Activated CD8-positive, alpha-beta memory T cell treated with anti-CD3 and anti-CD28 coated beads, Interleukin-2, amount 10 ng/mL, durations not matched to agents 7 days and 5 days (primary cell): Measurements from ENCODE around the gene MMP24. TPM values are rescaled to one million over a fixed set of nuclear protein-coding genes. Genes with fewer than 3 reads are reported as not detected.
"Not testable (repeated sequence)": the region's sequence is repeated elsewhere in the genome, so short reads cannot be mapped to it uniquely, and the experiment has no call there.

ENCODE experiments used
- ATAC-seq: fragments of 150-1000 bp; cut with Tn5 transposase; one replicate; pipeline ENCODE4 v1.10.0; 2021; ENCODE audit warnings: moderate library complexity
- CTCF ChIA-PET: fragments of 350-600 bp; sonication (Branson Sonifier 250); formaldehyde crosslinking; loops from one replicate; lab custom pipeline; 2021; ENCODE audit warnings: antibody characterized with exemption; lab: Charles Lee
- DNase-seq: peaks from one replicate; pipeline ENCODE4 v3.0.0-alpha.2; 2020
- H3K27ac Mint-ChIP-seq: one replicate; pipeline ENCODE4 v1.8.0; 2021; ENCODE audit warnings: mild to moderate bottlenecking, mixed read lengths
- H3K27me3 Mint-ChIP-seq: one replicate; pipeline ENCODE4 v1.8.0; 2021; ENCODE audit warnings: mixed read lengths
- H3K36me3 Mint-ChIP-seq: one replicate; pipeline ENCODE4 v1.8.0; 2021; ENCODE audit warnings: mild to moderate bottlenecking, mixed read lengths
- H3K4me1 Mint-ChIP-seq: one replicate; pipeline ENCODE4 v1.8.0; 2021; ENCODE audit warnings: mixed read lengths
- H3K4me3 Mint-ChIP-seq: one replicate; pipeline ENCODE4 v1.8.0; 2021; ENCODE audit warnings: mild to moderate bottlenecking, moderate library complexity, mixed read lengths
- H3K9me3 Mint-ChIP-seq: one replicate; pipeline ENCODE4 v1.8.0; 2022; ENCODE audit warnings: low read depth, mixed read lengths
- total RNA-seq, 2 experiments: library from RNA; stranded (reverse); gene quantifications; one replicate each; pipeline ENCODE4 v1.2.3, GENCODE V29; 2021

MMP24 gene
- total RNA-seq, 2 experiments from 2014 or later, result not detected

GRCh38 chr20:35307666-35308653 lies 81.5 kb downstream of the MMP24 start:
- Mint-ChIP-seq H3K27me3 (no peaks in the 10 kb centered on the region), H3K4me3 (no peak overlapping the region), H3K9me3 (no peaks in the 10 kb centered on the region), H3K36me3 (peaks cover 13% of the 10 kb centered on the region), H3K4me1 (peaks cover 79% of the 10 kb centered on the region), H3K27ac (peak overlapping the region; percentile 33)
- ATAC-seq (no peak), DNase-seq (no peak)
- CTCF ChIA-PET, result interaction anchor here (0.9 to 2.7 kb wide), 12 partner anchors 11 to 161 kb away, joined by 3 to 14 read pairs (median 6); partner anchors contain the start of genes EDEM2 and EIF6

GRCh38 chr20:35311409-35311808 lies 84.9 kb downstream of the MMP24 start:
- Mint-ChIP-seq H3K27me3 (no peaks in the 10 kb centered on the region), H3K27ac (peak overlapping the region; percentile 64), H3K9me3 (no peaks in the 10 kb centered on the region), H3K36me3 (peaks cover 17% of the 10 kb centered on the region), H3K4me3 (no peak overlapping the region), H3K4me1 (peaks cover 72% of the 10 kb centered on the region)
- ATAC-seq (peak; percentile 70), DNase-seq (peak; percentile 87)
- CTCF ChIA-PET, result interaction anchor here (0.5 to 2.8 kb wide), 7 partner anchors 7 to 167 kb away, joined by 3 to 16 read pairs (median 3); no protein-coding TSS in a partner anchor

- Mint-ChIP-seq H3K9me3 (no peaks in the 10 kb centered on the region), H3K27ac (peak overlapping the region; percentile 64), H3K27me3 (no peaks in the 10 kb centered on the region), H3K4me3 (no peak overlapping the region), H3K36me3 (peaks cover 16% of the 10 kb centered on the region), H3K4me1 (peaks cover 69% of the 10 kb centered on the region)
- ATAC-seq (no peak), DNase-seq (no peak)
- CTCF ChIA-PET, result interaction anchor here (0.5 to 2.8 kb wide), 6 partner anchors 7 to 167 kb away, joined by 3 to 16 read pairs (median 4); no protein-coding TSS in a partner anchor
Observed at GRCh38 chr20:35311822-35312221, 85.3 kb downstream of the MMP24 start.

- no peaks in the 10 kb centered on the region for H3K27me3 Mint-ChIP-seq
- CTCF ChIA-PET, result interaction anchor here (1.3 to 2.8 kb wide), 3 partner anchors 8 to 168 kb away, joined by 3 to 16 read pairs (median 4); no protein-coding TSS in a partner anchor
- no peaks in the 10 kb centered on the region for H3K9me3 Mint-ChIP-seq
- DNase-seq (peak; percentile 51), ATAC-seq (peak; percentile 34)
- H3K27ac Mint-ChIP-seq, result peak overlapping the region; percentile 64
- peaks cover 64% of the 10 kb centered on the region for H3K4me1 Mint-ChIP-seq
- peaks cover 16% of the 10 kb centered on the region for H3K36me3 Mint-ChIP-seq
- H3K4me3 Mint-ChIP-seq, result no peak overlapping the region
Observed at GRCh38 chr20:35312318-35312717, 85.8 kb downstream of the MMP24 start.

GRCh38 chr20:35314816-35315631 lies 88.5 kb downstream of the MMP24 start:
- peaks cover 16% of the 10 kb centered on the region for H3K36me3 Mint-ChIP-seq
- peaks cover 65% of the 10 kb centered on the region for H3K4me1 Mint-ChIP-seq
- peak overlapping the region; percentile 5 for H3K4me3 Mint-ChIP-seq
- CTCF ChIA-PET, result interaction anchor here (0.6 to 1.2 kb wide), 2 partner anchors 11 to 132 kb away, joined by 3 to 5 read pairs; no protein-coding TSS in a partner anchor
- H3K27me3 Mint-ChIP-seq, result no peaks in the 10 kb centered on the region
- ATAC-seq (peak; percentile 52), DNase-seq (no peak)
- H3K27ac Mint-ChIP-seq, result peak overlapping the region; percentile 82
- H3K9me3 Mint-ChIP-seq, result no peaks in the 10 kb centered on the region

DNA sequence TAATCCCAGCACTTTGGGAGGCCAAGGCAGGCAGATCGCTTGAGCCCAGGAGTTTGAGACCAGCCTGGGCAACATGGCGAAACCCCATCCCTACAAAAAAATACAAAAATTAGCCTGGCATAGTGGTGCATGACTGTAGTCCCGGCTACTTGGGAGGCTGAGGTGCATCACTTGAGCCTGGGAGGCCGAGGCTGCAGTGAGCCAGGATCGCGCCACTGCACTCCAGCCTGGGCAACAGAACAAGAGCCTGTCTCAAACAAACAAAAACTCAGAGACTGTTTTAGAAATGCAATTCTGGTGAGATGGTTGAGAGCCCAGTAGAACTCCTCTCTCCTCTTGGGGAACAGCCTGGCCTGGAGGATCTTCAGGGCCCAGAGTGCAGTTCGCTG lies 89.1 kb downstream of the MMP24 start:
- not testable (repeated sequence) for H3K9me3 Mint-ChIP-seq, H3K27me3 Mint-ChIP-seq, ATAC-seq, H3K4me3 Mint-ChIP-seq, DNase-seq
- Mint-ChIP-seq H3K36me3 (peaks cover 14% of the 10 kb centered on the region), H3K27ac (peak overlapping the region; percentile 82), H3K4me1 (peaks cover 64% of the 10 kb centered on the region)
- CTCF ChIA-PET, result interaction anchor here (1.2 kb wide), 1 partner anchor 132 kb away, joined by 5 read pairs; no protein-coding TSS in a partner anchor

DNA sequence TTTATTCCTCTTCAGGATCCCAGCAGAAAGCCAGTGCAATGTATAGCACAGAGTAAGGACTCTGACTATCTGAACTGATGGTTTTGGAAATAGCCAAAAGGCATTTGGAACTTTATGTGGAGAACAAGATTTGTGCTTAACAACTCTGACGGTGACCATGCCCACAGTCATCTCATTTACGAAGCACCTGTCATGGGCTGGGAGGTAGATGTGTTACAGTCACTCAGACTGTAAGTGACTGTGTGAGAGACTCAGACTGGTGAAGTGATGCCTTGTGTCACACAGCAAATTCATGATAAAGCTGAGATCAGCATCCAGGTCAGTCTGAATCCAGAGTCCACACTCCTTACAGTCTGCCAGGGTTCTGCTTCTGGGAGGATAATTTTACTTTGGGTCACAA lies 89.6 kb downstream of the MMP24 start:
- Mint-ChIP-seq H3K9me3 (no peaks in the 10 kb centered on the region), H3K27me3 (no peaks in the 10 kb centered on the region), H3K36me3 (peaks cover 15% of the 10 kb centered on the region), H3K27ac (peak overlapping the region; percentile 38), H3K4me3 (no peak overlapping the region), H3K4me1 (peaks cover 61% of the 10 kb centered on the region)
- CTCF ChIA-PET, result no interaction called here
- DNase-seq, result no peak
- no peak for ATAC-seq

GRCh38 chr20:35317416-35318210 lies 91.1 kb downstream of the MMP24 start:
- no peaks in the 10 kb centered on the region for H3K27me3 Mint-ChIP-seq
- peaks cover 47% of the 10 kb centered on the region for H3K4me1 Mint-ChIP-seq
- H3K9me3 Mint-ChIP-seq, result no peaks in the 10 kb centered on the region
- H3K27ac Mint-ChIP-seq, result no peak overlapping the region
- DNase-seq (no peak), ATAC-seq (no peak)
- H3K36me3 Mint-ChIP-seq, result peaks cover 11% of the 10 kb centered on the region
- CTCF ChIA-PET, result interaction anchor here (0.9 to 4.7 kb wide), 6 partner anchors 10 to 221 kb away, joined by 3 to 19 read pairs (median 6); partner anchors contain the start of gene EDEM2
- no peak overlapping the region for H3K4me3 Mint-ChIP-seq

GRCh38 chr20:35318502-35319157 lies 92.1 kb downstream of the MMP24 start:
- Mint-ChIP-seq H3K27me3 (no peaks in the 10 kb centered on the region), H3K27ac (peak overlapping the region; percentile 54), H3K9me3 (no peaks in the 10 kb centered on the region), H3K4me1 (peaks cover 50% of the 10 kb centered on the region), H3K4me3 (no peak overlapping the region), H3K36me3 (peaks cover 9% of the 10 kb centered on the region)
- CTCF ChIA-PET, result interaction anchor here (0.9 to 4.7 kb wide), 5 partner anchors 11 to 222 kb away, joined by 3 to 19 read pairs (median 5); no protein-coding TSS in a partner anchor
- no peak for ATAC-seq
- DNase-seq, result no peak

DNA sequence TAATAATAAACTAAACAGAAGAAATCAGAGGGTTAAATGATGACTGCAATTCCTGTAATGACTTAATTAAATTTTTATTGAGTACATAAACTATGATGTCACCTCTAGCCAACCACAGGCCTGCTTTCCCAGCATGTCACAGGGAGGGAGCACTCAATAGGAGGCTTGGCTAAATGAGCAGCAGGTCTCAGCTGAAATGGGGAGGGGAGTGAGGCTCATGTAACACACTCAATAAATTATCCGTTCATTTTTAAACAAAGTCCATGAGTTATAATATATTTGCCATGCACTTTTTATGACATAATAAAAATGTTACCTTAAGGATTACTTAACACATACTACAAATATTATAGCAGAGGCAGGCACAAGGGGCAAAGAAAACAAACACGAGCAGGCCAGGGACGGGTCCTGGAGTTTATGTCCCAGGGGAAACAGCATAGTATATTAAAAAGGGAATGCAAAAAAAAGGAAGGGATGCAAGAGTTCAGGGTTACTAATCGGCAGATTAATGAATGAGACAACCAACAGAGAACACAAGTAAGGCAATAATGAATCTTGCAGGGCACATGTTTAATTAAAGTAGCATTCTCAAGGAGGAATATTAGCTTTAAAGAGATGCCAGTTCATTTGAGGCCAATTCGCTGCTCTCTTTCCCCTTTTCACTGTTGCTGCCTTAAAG lies 92.8 kb downstream of the MMP24 start:
- Mint-ChIP-seq H3K4me3 (no peak overlapping the region), H3K36me3 (peaks cover 8% of the 10 kb centered on the region), H3K27ac (no peak overlapping the region), H3K9me3 (no peaks in the 10 kb centered on the region), H3K4me1 (peaks cover 46% of the 10 kb centered on the region), H3K27me3 (no peaks in the 10 kb centered on the region)
- ATAC-seq (no peak), DNase-seq (no peak)
- CTCF ChIA-PET, result interaction anchor here (0.9 to 4.7 kb wide), 4 partner anchors 10 to 128 kb away, joined by 3 to 19 read pairs (median 6); no protein-coding TSS in a partner anchor

DNA sequence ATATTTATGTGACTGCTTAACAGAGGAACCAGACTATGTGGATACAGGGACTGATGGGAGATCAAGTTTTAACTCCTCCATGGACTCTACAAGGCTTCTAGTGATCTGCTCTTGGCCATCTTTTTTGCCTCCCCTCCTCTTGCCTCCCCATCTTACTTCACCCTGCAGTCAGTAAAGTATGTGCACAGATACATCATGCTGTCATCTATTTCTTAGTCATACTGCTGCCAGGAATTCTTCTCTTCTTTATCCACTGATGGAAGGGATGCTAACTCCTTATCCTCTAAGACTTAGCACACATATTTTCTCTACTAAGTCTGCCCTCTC lies 93.3 kb downstream of the MMP24 start:
- Mint-ChIP-seq H3K27me3 (no peaks in the 10 kb centered on the region), H3K9me3 (no peaks in the 10 kb centered on the region)

More for the DNA sequence above, 93.3 kb downstream of the MMP24 start:
- H3K4me1 Mint-ChIP-seq, result peaks cover 41% of the 10 kb centered on the region
- ATAC-seq (no peak), DNase-seq (no peak)
- H3K27ac Mint-ChIP-seq, result no peak overlapping the region
- CTCF ChIA-PET, result interaction anchor here (0.8 to 4.7 kb wide), 4 partner anchors 10 to 16 kb away, joined by 4 to 19 read pairs (median 6); no protein-coding TSS in a partner anchor
- H3K4me3 Mint-ChIP-seq, result no peak overlapping the region
- peaks cover 6% of the 10 kb centered on the region for H3K36me3 Mint-ChIP-seq
